Transverse colon (tissue), 4 donors: Measurements from ENCODE around the gene DNASE1L3. TPM values are rescaled to one million over a fixed set of nuclear protein-coding genes. Genes with fewer than 3 reads are reported as not detected.
"Not testable (repeated sequence)": the region's sequence is repeated elsewhere in the genome, so short reads cannot be mapped to it uniquely, and the experiment has no call there.

Experiments
- DNase-seq: peaks from one replicate; pipeline ENCODE4 v3.0.0-alpha.2; 2019
- H3K27ac ChIP-seq, 4 donors: fragments of 200-600 bp; sonication (generic); 2 replicates each; pipeline ENCODE4 v1.5.1; 2016 to 2018; ENCODE audit warnings: inconsistent platforms in 4 of 4
- H3K27me3 ChIP-seq: fragments of 200-600 bp; sonication (generic); 2 replicates; pipeline ENCODE4 v1.5.1; 2017; ENCODE audit warnings: inconsistent platforms
- H3K36me3 ChIP-seq, 4 donors: fragments of 200-600 bp; sonication (generic); 2 replicates each; pipeline ENCODE4 v1.5.1; 2017 to 2019; ENCODE audit warnings: inconsistent platforms in 4 of 4
- H3K4me1 ChIP-seq, 4 donors: fragments of 200-600 bp; sonication (generic); 2 replicates each; pipeline ENCODE4 v1.5.1; 2017 to 2020; ENCODE audit warnings: inconsistent platforms in 4 of 4
- H3K4me3 ChIP-seq, 4 donors: fragments of 200-600 bp; sonication (generic); 1 replicate in 1 of 4; 2 replicates in 3 of 4; pipeline versions ENCODE4 v1.5.1 to v1.6.1; 2017 to 2019; ENCODE audit warnings: inconsistent platforms in 4 of 4
- H3K9me3 ChIP-seq, 2 donors: fragments of 200-600 bp; sonication (generic); 2 replicates each; pipeline ENCODE4 v1.5.1; 2017 to 2019; ENCODE audit warnings: inconsistent platforms in 2 of 2
- CTCF ChIP-seq, 5 experiments: fragments of 200-600 bp in 3 of 5; fragments of 450-650 bp in 2 of 5; sonication (generic) in 3 of 5; IDR thresholded peaks; 1 replicate in 2 of 5; 2 replicates in 3 of 5; pipeline ENCODE4 v1.5.1; 2016 to 2017; ENCODE audit warnings: antibody characterized with exemption in 5 of 5, inconsistent platforms in 3 of 5, mild to moderate bottlenecking in 2 of 5, moderate library complexity in 1 of 5
- EP300 ChIP-seq: sonication (generic); formaldehyde crosslinking; IDR thresholded peaks from one replicate; pipeline ENCODE4 v1.6.1; 2017; ENCODE audit warnings: antibody characterized with exemption, low read depth
- POLR2A ChIP-seq: fragments of 450-650 bp; IDR thresholded peaks from one replicate; pipeline ENCODE4 v1.6.1; 2016; ENCODE audit warnings: antibody characterized with exemption, mild to moderate bottlenecking, moderate library complexity
- POLR2AphosphoS5 ChIP-seq, 3 donors: sonication (generic); formaldehyde crosslinking; IDR thresholded peaks; one replicate each; pipeline ENCODE4 v1.6.1; 2016; ENCODE audit warnings: antibody characterized with exemption in 3 of 3
- WGBS, 2 donors: methylation state at CpG; one replicate each; pipeline ENCODE4 v1.1.5; 2018; ENCODE audit warnings: low coverage in 1 of 2; 5-methylcytosine and 5-hydroxymethylcytosine counted together
- in situ Hi-C, 4 donors: fragments of 200-750 bp; cut with MboI; loops; one replicate each; pipeline versions ENCODE4 v1.15.0 to v1.15.1; 2017; ENCODE audit warnings: low sequenced_read_pairs in 3 of 4, low pct_ligation_motif_present in 1 of 4, low pct_unique_long_range_greater_than_20kb in 1 of 4
- intact Hi-C: fragments of 100-400 bp; cut with DNase I; formaldehyde crosslinking; loops from one replicate; pipeline ENCODE4 v1.15.1; 2023; ENCODE audit warnings: low total_unique reads
- total RNA-seq, 4 donors: library from RNA; depleted of rRNA; stranded (reverse); fragments of >200 nt; gene quantifications; one replicate each; pipeline ENCODE4 v1.1.0, GENCODE V29; 2016

The DNASE1L3 gene
- total RNA-seq, 4 donors from 2014 or later: 1.9 to 6.8 (median 3.6) TPM

- no peak overlapping the region for H3K4me3 ChIP-seq
- peaks cover 0 to 14% (median 2%) of the 10 kb centered on the region in 4 donors for H3K4me1 ChIP-seq
- no peak for DNase-seq
- H3K9me3 ChIP-seq: no peaks in the 10 kb centered on the region
- H3K27ac ChIP-seq: no peak overlapping the region
- WGBS, 2 donors: 23 to 30% methylated on average over 2 of the region's 2 CpGs
- H3K27me3 ChIP-seq: no peaks in the 10 kb centered on the region
- no peaks in the 10 kb centered on the region for H3K36me3 ChIP-seq
- no peak for TF ChIP-seq POLR2AphosphoS5 (IDR thresholded peaks at IDR 0.05)
- no peak for TF ChIP-seq POLR2A
- no peak for TF ChIP-seq EP300
- no peak for TF ChIP-seq CTCF (IDR thresholded peaks at IDR 0.05)
- in situ Hi-C loops: no loop called here
- intact Hi-C loops: no loop called here
Observed at GRCh38 chr3:58231666-58232065, 20.9 kb upstream of the DNASE1L3 start.

- 0 to 7% methylated on average over 1 of the region's 1 CpG for WGBS, 2 donors
- TF ChIP-seq EP300 (no peak), POLR2A (no peak), POLR2AphosphoS5 (IDR thresholded peaks at IDR 0.05) (no peak), CTCF (IDR thresholded peaks at IDR 0.05) (no peak)
Observed at GRCh38 chr3:58230876-58231552, 20.2 kb upstream of the DNASE1L3 start.

DNA sequence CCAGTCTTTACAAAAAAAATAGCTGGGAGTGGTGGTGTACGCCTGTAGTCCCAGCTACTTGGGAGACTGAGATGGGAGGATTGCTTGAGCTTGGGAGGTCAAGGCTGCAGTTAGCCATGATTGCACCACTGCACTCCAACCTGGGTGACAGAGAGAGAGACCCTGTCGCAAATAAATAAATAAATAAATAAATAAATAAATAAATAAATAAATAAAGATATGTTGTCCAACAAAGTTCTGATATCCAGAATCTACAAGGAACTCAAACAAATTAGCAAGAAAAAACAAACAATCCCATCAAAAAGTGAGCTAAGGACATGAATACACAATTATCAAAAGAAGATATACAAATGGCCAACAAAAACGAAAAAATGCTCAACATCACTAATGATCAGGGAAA, 17.2 kb upstream of the DNASE1L3 start:
- intact Hi-C loops, H3K27me3 ChIP-seq, in situ Hi-C loops, DNase-seq, H3K9me3 ChIP-seq, H3K27ac ChIP-seq, H3K36me3 ChIP-seq, H3K4me3 ChIP-seq: not testable (repeated sequence)
- H3K4me1 ChIP-seq: peaks cover 0 to 11% (median 0%) of the 10 kb centered on the region in 4 donors
- 88 to 94% methylated on average over 3 of the region's 3 CpGs for WGBS, 2 donors

More at GRCh38 chr3:58230876-58231552, 20.2 kb upstream of the DNASE1L3 start:
- H3K36me3 ChIP-seq: no peaks in the 10 kb centered on the region
- DNase-seq: no peak
- in situ Hi-C loops: no loop called here
- peaks cover 0 to 11% (median 0%) of the 10 kb centered on the region in 4 donors for H3K4me1 ChIP-seq
- peak overlapping the region in 2 of 4 donors; percentile 9 to 21 for H3K27ac ChIP-seq
- intact Hi-C loops: no loop called here
- no peaks in the 10 kb centered on the region for H3K27me3 ChIP-seq
- H3K9me3 ChIP-seq: no peaks in the 10 kb centered on the region
- H3K4me3 ChIP-seq: no peak overlapping the region

GRCh38 chr3:58223855-58224254, 13.1 kb upstream of the DNASE1L3 start:
- intact Hi-C loops (no loop called here), in situ Hi-C loops (no loop called here)
- no peaks in the 10 kb centered on the region for H3K4me1 ChIP-seq
- H3K27me3 ChIP-seq: no peaks in the 10 kb centered on the region
- no peaks in the 10 kb centered on the region for H3K36me3 ChIP-seq
- no peak overlapping the region for H3K27ac ChIP-seq
- TF ChIP-seq CTCF (IDR thresholded peaks at IDR 0.05) (no peak), POLR2A (no peak), EP300 (no peak), POLR2AphosphoS5 (IDR thresholded peaks at IDR 0.05) (no peak)
- no peak overlapping the region for H3K4me3 ChIP-seq
- no peak for DNase-seq
- 87 to 92% methylated on average over 3 to 4 of the region's 4 CpGs for WGBS, 2 donors
- no peaks in the 10 kb centered on the region for H3K9me3 ChIP-seq
